Activated naive CD8-positive, alpha-beta T cell treated with anti-CD3 and anti-CD28 coated beads, Interleukin-2, amount 10 ng/mL, durations not matched to agents 7 days and 5 days (primary cell): ENCODE measurements around the gene ATP9B. TPM values are rescaled to one million over a fixed set of nuclear protein-coding genes. Genes with fewer than 3 reads are reported as not detected.
A peak's percentile ranks its signal among the peaks of the same experiment; 100 is the strongest.

Experiments used
- ATAC-seq: fragments of 150-1000 bp; cut with Tn5 transposase; one replicate; pipeline ENCODE4 v1.10.0; 2021; ENCODE audit warnings: low read depth, moderate library complexity
- POLR2A ChIA-PET: fragments of 350-600 bp; sonication (Branson Sonifier 250); formaldehyde crosslinking; loops from one replicate; lab custom pipeline; 2021; ENCODE audit warnings: antibody characterized with exemption; lab: Charles Lee
- DNase-seq: peaks from one replicate; pipeline ENCODE4 v3.0.0; 2021
- H3K27ac Mint-ChIP-seq: one replicate; pipeline ENCODE4 v1.8.0; 2022; ENCODE audit warnings: mild to moderate bottlenecking, mixed read lengths
- H3K27me3 Mint-ChIP-seq: one replicate; pipeline ENCODE4 v1.8.0; 2022; ENCODE audit warnings: mild to moderate bottlenecking, moderate library complexity, mixed read lengths
- H3K36me3 Mint-ChIP-seq: one replicate; pipeline ENCODE4 v1.8.0; 2021; ENCODE audit warnings: mild to moderate bottlenecking, mixed read lengths
- H3K4me1 Mint-ChIP-seq: one replicate; pipeline ENCODE4 v1.8.0; 2021; ENCODE audit warnings: mixed read lengths
- H3K4me3 Mint-ChIP-seq: one replicate; pipeline ENCODE4 v1.8.0; 2022; ENCODE audit warnings: mild to moderate bottlenecking, moderate library complexity, mixed read lengths
- H3K9me3 Mint-ChIP-seq: one replicate; pipeline ENCODE4 v1.8.0; 2021; ENCODE audit warnings: mixed read lengths
- total RNA-seq, 2 experiments: library from RNA; stranded (reverse); gene quantifications; one replicate each; pipeline ENCODE4 v1.2.3, GENCODE V29; 2021

Gene ATP9B
- total RNA-seq, 2 experiments from 2014 or later: 34.2 to 39.0 TPM

- POLR2A ChIA-PET: no interaction called here
- DNase-seq (no peak), ATAC-seq (no peak)
- no peaks in the 10 kb centered on the region for H3K27me3 Mint-ChIP-seq
- H3K36me3 Mint-ChIP-seq: peaks cover 7% of the 10 kb centered on the region
- no peak overlapping the region for H3K27ac Mint-ChIP-seq
- no peak overlapping the region for H3K4me3 Mint-ChIP-seq
- no peaks in the 10 kb centered on the region for H3K9me3 Mint-ChIP-seq
- peaks cover 6% of the 10 kb centered on the region for H3K4me1 Mint-ChIP-seq
Measured at GRCh38 chr18:79222790-79223189, 153.6 kb downstream of the ATP9B start.

- peaks cover 7% of the 10 kb centered on the region for H3K36me3 Mint-ChIP-seq
- H3K27me3 Mint-ChIP-seq: no peaks in the 10 kb centered on the region
- H3K27ac Mint-ChIP-seq: no peak overlapping the region
- POLR2A ChIA-PET: no interaction called here
- H3K9me3 Mint-ChIP-seq: no peaks in the 10 kb centered on the region
- ATAC-seq: no peak
- H3K4me1 Mint-ChIP-seq: peaks cover 6% of the 10 kb centered on the region
- no peak for DNase-seq
- no peak overlapping the region for H3K4me3 Mint-ChIP-seq
Measured at GRCh38 chr18:79223431-79223830, 154.2 kb downstream of the ATP9B start.

- Mint-ChIP-seq H3K27me3 (no peaks in the 10 kb centered on the region), H3K36me3 (peaks cover 7% of the 10 kb centered on the region), H3K27ac (no peak overlapping the region), H3K4me1 (peaks cover 6% of the 10 kb centered on the region), H3K9me3 (no peaks in the 10 kb centered on the region), H3K4me3 (no peak overlapping the region)
- ATAC-seq (no peak), DNase-seq (no peak)
- POLR2A ChIA-PET: no interaction called here
Measured at GRCh38 chr18:79224381-79224780, 155.2 kb downstream of the ATP9B start.

GRCh38 chr18:79227621-79228020, 158.4 kb downstream of the ATP9B start:
- no peaks in the 10 kb centered on the region for H3K27me3 Mint-ChIP-seq
- peaks cover 6% of the 10 kb centered on the region for H3K4me1 Mint-ChIP-seq
- DNase-seq (no peak), ATAC-seq (no peak)
- no peaks in the 10 kb centered on the region for H3K9me3 Mint-ChIP-seq
- H3K27ac Mint-ChIP-seq: no peak overlapping the region
- no peak overlapping the region for H3K4me3 Mint-ChIP-seq
- H3K36me3 Mint-ChIP-seq: peaks cover 11% of the 10 kb centered on the region
- POLR2A ChIA-PET: no interaction called here

GRCh38 chr18:79229431-79229830, 160.2 kb downstream of the ATP9B start:
- POLR2A ChIA-PET: no interaction called here
- H3K4me3 Mint-ChIP-seq: no peak overlapping the region
- ATAC-seq: no peak
- DNase-seq: no peak
- no peaks in the 10 kb centered on the region for H3K27me3 Mint-ChIP-seq
- peaks cover 11% of the 10 kb centered on the region for H3K36me3 Mint-ChIP-seq
- H3K9me3 Mint-ChIP-seq: no peaks in the 10 kb centered on the region
- H3K27ac Mint-ChIP-seq: no peak overlapping the region
- H3K4me1 Mint-ChIP-seq: peaks cover 6% of the 10 kb centered on the region

GRCh38 chr18:79234438-79234837, 165.2 kb downstream of the ATP9B start:
- H3K36me3 Mint-ChIP-seq: peaks cover 6% of the 10 kb centered on the region
- ATAC-seq: no peak

GRCh38 chr18:79239631-79240030, 170.4 kb downstream of the ATP9B start:
- Mint-ChIP-seq H3K4me1 (no peaks in the 10 kb centered on the region), H3K27ac (no peak overlapping the region), H3K9me3 (no peaks in the 10 kb centered on the region), H3K27me3 (no peaks in the 10 kb centered on the region), H3K4me3 (no peak overlapping the region), H3K36me3 (no peaks in the 10 kb centered on the region)
- DNase-seq: no peak
- ATAC-seq: no peak
- POLR2A ChIA-PET: no interaction called here

More at GRCh38 chr18:79234438-79234837, 165.2 kb downstream of the ATP9B start:
- no peak for DNase-seq
- POLR2A ChIA-PET: no interaction called here
- Mint-ChIP-seq H3K9me3 (no peaks in the 10 kb centered on the region), H3K27ac (no peak overlapping the region), H3K4me1 (no peaks in the 10 kb centered on the region), H3K27me3 (no peaks in the 10 kb centered on the region), H3K4me3 (no peak overlapping the region)

- H3K4me1 Mint-ChIP-seq: peaks cover 4% of the 10 kb centered on the region
- POLR2A ChIA-PET: no interaction called here
- H3K4me3 Mint-ChIP-seq: no peak overlapping the region
- no peaks in the 10 kb centered on the region for H3K36me3 Mint-ChIP-seq
- no peak for ATAC-seq
- H3K27me3 Mint-ChIP-seq: no peaks in the 10 kb centered on the region
- H3K27ac Mint-ChIP-seq: no peak overlapping the region
- H3K9me3 Mint-ChIP-seq: no peaks in the 10 kb centered on the region
- no peak for DNase-seq
Measured at GRCh38 chr18:79241755-79242154, 172.6 kb downstream of the ATP9B start.

- POLR2A ChIA-PET: no interaction called here
- no peaks in the 10 kb centered on the region for H3K9me3 Mint-ChIP-seq
Measured at GRCh38 chr18:79242246-79242645, 173.1 kb downstream of the ATP9B start.

GRCh38 chr18:79245517-79246001, 176.4 kb downstream of the ATP9B start:
- Mint-ChIP-seq H3K4me3 (no peak overlapping the region), H3K4me1 (peaks cover 4% of the 10 kb centered on the region), H3K36me3 (no peaks in the 10 kb centered on the region), H3K9me3 (no peaks in the 10 kb centered on the region), H3K27ac (no peak overlapping the region), H3K27me3 (no peaks in the 10 kb centered on the region)
- DNase-seq (no peak), ATAC-seq (no peak)
- POLR2A ChIA-PET: no interaction called here

More at GRCh38 chr18:79242246-79242645, 173.1 kb downstream of the ATP9B start:
- H3K27me3 Mint-ChIP-seq: no peaks in the 10 kb centered on the region
- no peak for ATAC-seq
- H3K4me3 Mint-ChIP-seq: no peak overlapping the region
- peaks cover 4% of the 10 kb centered on the region for H3K4me1 Mint-ChIP-seq
- H3K36me3 Mint-ChIP-seq: no peaks in the 10 kb centered on the region
- H3K27ac Mint-ChIP-seq: no peak overlapping the region
- no peak for DNase-seq

- H3K4me3 Mint-ChIP-seq: no peak overlapping the region
- no peak overlapping the region for H3K27ac Mint-ChIP-seq
- no peaks in the 10 kb centered on the region for H3K36me3 Mint-ChIP-seq
- ATAC-seq: peak; percentile 99
- H3K9me3 Mint-ChIP-seq: no peaks in the 10 kb centered on the region
- POLR2A ChIA-PET: no interaction called here
- peaks cover 4% of the 10 kb centered on the region for H3K4me1 Mint-ChIP-seq
- H3K27me3 Mint-ChIP-seq: no peaks in the 10 kb centered on the region
- DNase-seq: peak; percentile 77
Measured at GRCh38 chr18:79246309-79247108, 177.3 kb downstream of the ATP9B start.

GRCh38 chr18:79248495-79249060, 179.4 kb downstream of the ATP9B start:
- no peaks in the 10 kb centered on the region for H3K27me3 Mint-ChIP-seq
- H3K27ac Mint-ChIP-seq: no peak overlapping the region
- no peaks in the 10 kb centered on the region for H3K36me3 Mint-ChIP-seq
- no peaks in the 10 kb centered on the region for H3K9me3 Mint-ChIP-seq
- H3K4me3 Mint-ChIP-seq: no peak overlapping the region
- POLR2A ChIA-PET: no interaction called here
- ATAC-seq: no peak
- no peak for DNase-seq
- peaks cover 4% of the 10 kb centered on the region for H3K4me1 Mint-ChIP-seq

- Mint-ChIP-seq H3K27me3 (no peaks in the 10 kb centered on the region), H3K9me3 (no peaks in the 10 kb centered on the region), H3K4me3 (no peak overlapping the region), H3K27ac (no peak overlapping the region), H3K36me3 (peaks cover 2% of the 10 kb centered on the region), H3K4me1 (peaks cover 4% of the 10 kb centered on the region)
- DNase-seq: no peak
- ATAC-seq: no peak
- POLR2A ChIA-PET: no interaction called here
Measured at GRCh38 chr18:79250301-79250981, 181.2 kb downstream of the ATP9B start.
